HepG2 (cell line): ENCODE measurements around the gene NECAB2.

Source experiments
- CTCF ChIP-seq: sonication (generic); formaldehyde crosslinking; IDR thresholded peaks from 2 replicates; pipeline ENCODE4 v1.5.0; 2020; ENCODE audit warnings: mild to moderate bottlenecking, missing genetic modification reagents, moderate library complexity
- KLF9 ChIP-seq: IDR thresholded peaks from 2 replicates; pipeline ENCODE4 v1.6.1; 2016; ENCODE audit warnings: low read depth
- PRDM4 ChIP-seq: sonication (generic); formaldehyde crosslinking; IDR thresholded peaks from 2 replicates; pipeline ENCODE4 v1.9.0; 2021; ENCODE audit warnings: missing genetic modification reagents, borderline replicate concordance
- RAD21 ChIP-seq: fragments of 450-650 bp; formaldehyde crosslinking; IDR thresholded peaks from 2 replicates; pipeline ENCODE4 v1.5.0; 2020; ENCODE audit warnings: mild to moderate bottlenecking
- TOPORS ChIP-seq: sonication (generic); formaldehyde crosslinking; IDR thresholded peaks from 2 replicates; pipeline ENCODE4 v1.8.0; 2023; ENCODE audit warnings: mild to moderate bottlenecking, missing genetic modification reagents
- TRAFD1 ChIP-seq: sonication (generic); formaldehyde crosslinking; IDR thresholded peaks from 2 replicates; pipeline ENCODE4 v1.5.1; 2020; ENCODE audit warnings: missing genetic modification reagents, mild to moderate bottlenecking, borderline replicate concordance
- TF ChIP-seq, protein P1 (sequence below), 2 experiments: sonication (generic) in 1 of 2; formaldehyde crosslinking in 1 of 2; IDR thresholded peaks; 2 replicates each; pipeline versions ENCODE4 v1.5.1 to v1.6.1; 2011 to 2020; ENCODE audit warnings: borderline replicate concordance in 1 of 2, low read depth in 1 of 2, low read length in 1 of 2, mild to moderate bottlenecking in 1 of 2, missing genetic modification reagents in 1 of 2, moderate library complexity in 1 of 2

GRCh38 chr16:83942815-83943515, 25.1 kb upstream of the NECAB2 start:
- TF ChIP-seq PRDM4 (CRISPR knock-in tag) = 0 out of 2 replicates have a peak, but pooled peaks have one; percentile 77
- TF ChIP-seq TRAFD1 (CRISPR knock-in tag) = no peak; the same call in 1 of the 2 replicates
- TF ChIP-seq CTCF (CRISPR knock-in tag) = peak; percentile 26; the same call in 1 of the 2 replicates
- peak; percentile 90; the same call in 1 of the 2 replicates for TF ChIP-seq KLF9 (CRISPR knock-in tag)
- TF ChIP-seq TOPORS (CRISPR knock-in tag) = peak; percentile 74; the same call in 1 of the 2 replicates
- no peak for TF ChIP-seq RAD21
- TF ChIP-seq, protein P1, sequence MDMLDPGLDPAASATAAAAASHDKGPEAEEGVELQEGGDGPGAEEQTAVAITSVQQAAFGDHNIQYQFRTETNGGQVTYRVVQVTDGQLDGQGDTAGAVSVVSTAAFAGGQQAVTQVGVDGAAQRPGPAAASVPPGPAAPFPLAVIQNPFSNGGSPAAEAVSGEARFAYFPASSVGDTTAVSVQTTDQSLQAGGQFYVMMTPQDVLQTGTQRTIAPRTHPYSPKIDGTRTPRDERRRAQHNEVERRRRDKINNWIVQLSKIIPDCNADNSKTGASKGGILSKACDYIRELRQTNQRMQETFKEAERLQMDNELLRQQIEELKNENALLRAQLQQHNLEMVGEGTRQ (IDR thresholded peaks at IDR 0.05; ENCODE audit: low read depth, low read length) = peak; percentile 67
- TF ChIP-seq, protein P1 (CRISPR knock-in tag; IDR thresholded peaks at IDR 0.05; ENCODE audit: borderline replicate concordance) = peak; percentile 88; the same call in 1 of the 2 replicates
